Sigmoid colon (tissue), 4 donors: ENCODE measurements around the gene LAMA4.

Experiments
- EP300 ChIP-seq, 4 donors: sonication (generic); formaldehyde crosslinking; IDR thresholded peaks; one replicate each; pipeline ENCODE4 v1.6.1; 2017; ENCODE audit warnings: antibody characterized with exemption in 4 of 4
- POLR2A ChIP-seq, 2 donors: fragments of 450-650 bp; IDR thresholded peaks; one replicate each; pipeline ENCODE4 v1.6.1; 2016; ENCODE audit warnings: antibody characterized with exemption in 2 of 2, mild to moderate bottlenecking in 2 of 2, moderate library complexity in 2 of 2
- POLR2AphosphoS5 ChIP-seq, 4 donors: sonication (generic); formaldehyde crosslinking; IDR thresholded peaks; one replicate each; pipeline ENCODE4 v1.6.1; 2017; ENCODE audit warnings: antibody characterized with exemption in 4 of 4
- TF ChIP-seq, protein P1 (sequence below), 4 experiments: fragments of 450-650 bp in 3 of 4; fragments of 200-600 bp in 1 of 4; IDR thresholded peaks; one replicate each; pipeline ENCODE4 v1.5.1; 2016 to 2019; ENCODE audit warnings: antibody characterized with exemption in 4 of 4, mild to moderate bottlenecking in 3 of 4, moderate library complexity in 2 of 4

DNA sequence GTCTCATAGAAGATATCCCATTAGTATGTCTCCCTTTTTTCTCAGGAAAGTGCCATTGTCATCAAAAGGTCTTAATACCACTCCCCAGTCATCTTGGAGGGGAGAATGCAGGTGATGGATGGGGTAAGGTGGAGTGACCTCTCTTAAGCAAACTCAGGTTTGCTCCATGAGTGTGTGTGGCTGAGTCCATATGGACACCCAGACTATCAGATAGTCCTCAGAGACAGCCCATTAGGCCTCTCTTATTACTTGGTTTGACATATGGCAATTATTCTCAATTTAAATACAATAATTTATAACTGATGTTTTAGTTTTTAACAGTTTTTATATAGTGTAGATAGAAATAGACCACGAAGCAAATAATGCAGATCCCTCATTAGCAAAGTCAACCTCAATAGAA is 23.2 kb downstream of the LAMA4 start:
- TF ChIP-seq, protein P1, sequence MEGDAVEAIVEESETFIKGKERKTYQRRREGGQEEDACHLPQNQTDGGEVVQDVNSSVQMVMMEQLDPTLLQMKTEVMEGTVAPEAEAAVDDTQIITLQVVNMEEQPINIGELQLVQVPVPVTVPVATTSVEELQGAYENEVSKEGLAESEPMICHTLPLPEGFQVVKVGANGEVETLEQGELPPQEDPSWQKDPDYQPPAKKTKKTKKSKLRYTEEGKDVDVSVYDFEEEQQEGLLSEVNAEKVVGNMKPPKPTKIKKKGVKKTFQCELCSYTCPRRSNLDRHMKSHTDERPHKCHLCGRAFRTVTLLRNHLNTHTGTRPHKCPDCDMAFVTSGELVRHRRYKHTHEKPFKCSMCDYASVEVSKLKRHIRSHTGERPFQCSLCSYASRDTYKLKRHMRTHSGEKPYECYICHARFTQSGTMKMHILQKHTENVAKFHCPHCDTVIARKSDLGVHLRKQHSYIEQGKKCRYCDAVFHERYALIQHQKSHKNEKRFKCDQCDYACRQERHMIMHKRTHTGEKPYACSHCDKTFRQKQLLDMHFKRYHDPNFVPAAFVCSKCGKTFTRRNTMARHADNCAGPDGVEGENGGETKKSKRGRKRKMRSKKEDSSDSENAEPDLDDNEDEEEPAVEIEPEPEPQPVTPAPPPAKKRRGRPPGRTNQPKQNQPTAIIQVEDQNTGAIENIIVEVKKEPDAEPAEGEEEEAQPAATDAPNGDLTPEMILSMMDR (IDR thresholded peaks at IDR 0.05), result no peak
- TF ChIP-seq POLR2AphosphoS5 (IDR thresholded peaks at IDR 0.05), result no peak
- TF ChIP-seq EP300 (IDR thresholded peaks at IDR 0.05), result no peak
- no peak for TF ChIP-seq POLR2A (IDR thresholded peaks at IDR 0.05)
